Stimulated activated CD4-positive, alpha-beta T cell treated with anti-CD3 and anti-CD28 coated beads, TNF-alpha, amount 100 ng/mL, for 1 hour (primary cell): ENCODE measurements around the gene NPY4R2.
"Not testable (repeated sequence)": the region's sequence is repeated elsewhere in the genome, so short reads cannot be mapped to it uniquely, and the experiment has no call there.

Experiments used
- DNase-seq, 3 donors: peaks; one replicate each; pipeline ENCODE4 v3.0.0-alpha.2; 2020; ENCODE audit warnings: low read depth in 3 of 3, low spot score in 1 of 3

NPY4R2 gene

DNA sequence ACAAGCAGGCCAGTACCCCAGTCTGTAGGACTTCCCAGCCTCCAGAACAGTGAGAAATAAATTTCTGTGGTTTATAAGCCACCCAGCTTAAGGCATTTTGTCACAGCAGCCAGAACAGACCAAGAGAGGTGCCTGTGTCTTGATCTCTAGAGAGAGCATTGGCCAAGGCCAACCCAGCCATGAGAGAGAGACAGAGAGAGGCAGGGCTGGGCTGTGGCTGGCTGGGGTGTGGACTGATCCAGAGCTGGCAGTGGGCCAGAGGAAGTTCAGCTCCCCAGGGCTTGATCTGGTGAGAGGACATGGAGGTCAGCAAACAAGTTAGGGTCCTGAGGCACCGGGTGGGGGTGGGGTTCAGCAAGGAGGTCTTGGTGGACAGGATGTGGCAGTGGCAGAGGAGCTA is 14.4 kb downstream of the NPY4R2 start:
- DNase-seq, result not testable (repeated sequence)

- not testable (repeated sequence) for DNase-seq
Observed at GRCh38 chr10:47933462-47933861, 15.0 kb downstream of the NPY4R2 start.

DNA sequence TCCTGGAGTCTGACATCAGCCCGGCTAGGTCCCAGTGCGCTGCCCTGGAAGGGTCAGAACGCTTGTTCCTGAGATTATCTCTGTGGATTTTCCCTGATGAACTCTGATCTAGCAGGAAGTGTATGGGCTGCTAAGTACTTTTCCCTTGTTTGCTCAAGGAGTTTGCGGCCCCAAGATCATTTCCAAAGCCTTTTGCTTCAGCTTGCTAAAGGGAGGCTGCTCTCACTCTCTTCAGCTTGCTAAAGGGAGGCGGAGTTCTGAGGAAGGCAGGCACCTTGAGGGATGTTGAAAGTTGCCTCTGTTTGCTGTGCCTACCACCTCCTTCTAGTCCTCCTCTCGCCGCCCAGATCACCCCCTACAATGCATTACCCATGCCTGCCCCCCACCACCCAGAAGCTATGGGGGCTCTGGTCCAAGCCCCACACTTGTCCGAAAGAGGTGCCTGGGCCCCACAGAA is 18.3 kb downstream of the NPY4R2 start:
- not testable (repeated sequence) for DNase-seq

DNA sequence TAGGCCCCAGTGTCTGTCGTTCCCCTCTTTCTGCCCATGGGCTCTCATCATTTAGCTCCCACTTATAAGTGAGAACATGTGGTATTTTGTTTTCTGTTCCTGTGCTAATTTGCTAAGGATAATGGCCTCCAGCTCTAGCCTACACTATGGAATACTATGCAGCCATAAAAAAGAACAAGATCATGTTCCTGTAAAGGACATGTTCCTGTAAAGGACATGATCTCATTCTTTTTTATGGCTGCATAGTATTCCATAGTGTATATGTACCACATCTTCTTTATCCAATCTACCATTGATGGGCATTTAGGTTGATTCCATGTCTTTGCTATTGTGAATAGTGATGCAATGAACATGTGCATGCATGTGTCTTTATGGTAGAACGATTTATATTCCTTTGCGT is 19.2 kb downstream of the NPY4R2 start:
- not testable (repeated sequence) for DNase-seq

DNA sequence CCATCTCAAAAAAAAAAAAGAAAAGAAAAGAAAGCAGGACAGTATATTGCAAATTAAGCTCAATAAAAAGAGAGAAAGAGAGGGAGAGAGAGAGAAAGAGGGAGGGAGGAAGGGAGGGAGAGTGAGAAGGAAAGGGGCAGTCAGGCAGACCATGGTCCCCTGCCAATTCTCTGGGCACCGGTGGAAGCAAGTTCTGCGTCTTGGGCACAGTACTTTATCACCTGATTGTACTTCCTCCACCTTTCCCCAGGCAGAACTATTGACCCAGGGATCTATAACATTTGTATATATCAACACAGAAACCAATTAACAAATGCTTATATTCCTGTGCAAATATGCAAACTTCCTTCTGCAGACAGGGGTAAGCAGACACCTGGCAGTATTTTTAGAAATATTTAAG is 22.4 kb downstream of the NPY4R2 start:
- DNase-seq, result not testable (repeated sequence)

DNA sequence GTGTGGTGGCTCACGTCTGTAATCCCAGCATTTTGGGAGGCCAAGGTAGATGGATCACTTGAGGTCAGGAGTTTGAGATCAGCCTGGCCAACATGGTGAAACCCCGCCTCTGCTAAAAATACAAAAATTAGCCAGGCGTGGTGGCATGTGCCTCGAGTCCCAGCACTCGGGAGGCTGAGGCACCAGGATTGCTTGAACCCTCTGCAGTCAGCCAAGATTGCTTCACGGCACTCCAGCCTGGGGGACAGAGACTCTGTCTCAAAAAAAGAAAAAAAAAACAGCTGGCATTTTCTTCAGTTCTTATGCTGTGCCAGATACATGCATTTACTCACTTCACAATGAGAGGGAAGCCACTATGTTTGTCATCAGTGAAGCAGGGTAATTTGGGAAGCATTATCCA is 22.9 kb downstream of the NPY4R2 start:
- DNase-seq, result not testable (repeated sequence)

- DNase-seq, result not testable (repeated sequence)
Observed at GRCh38 chr10:47942351-47943019, 24.0 kb downstream of the NPY4R2 start.

DNA sequence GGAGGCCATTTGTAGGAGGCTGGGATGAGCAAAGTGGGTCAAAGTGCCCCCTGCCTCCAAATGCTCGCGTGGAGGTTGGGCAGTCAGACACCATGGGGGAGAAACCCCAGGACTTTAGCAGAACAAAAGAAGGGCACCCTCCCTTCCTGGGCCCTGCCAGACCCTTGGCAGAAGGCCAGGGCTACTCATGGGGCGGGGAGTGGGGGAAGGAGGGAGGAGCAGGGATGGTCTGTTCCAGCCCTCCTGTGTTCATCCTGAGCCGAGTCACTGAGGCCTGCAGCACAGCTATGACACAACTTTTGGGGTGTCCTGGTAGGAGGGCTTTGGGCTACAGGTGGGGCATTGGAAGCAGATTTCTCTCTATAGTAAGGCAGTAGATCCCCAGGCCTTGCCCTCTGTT is 24.9 kb downstream of the NPY4R2 start:
- not testable (repeated sequence) for DNase-seq

DNA sequence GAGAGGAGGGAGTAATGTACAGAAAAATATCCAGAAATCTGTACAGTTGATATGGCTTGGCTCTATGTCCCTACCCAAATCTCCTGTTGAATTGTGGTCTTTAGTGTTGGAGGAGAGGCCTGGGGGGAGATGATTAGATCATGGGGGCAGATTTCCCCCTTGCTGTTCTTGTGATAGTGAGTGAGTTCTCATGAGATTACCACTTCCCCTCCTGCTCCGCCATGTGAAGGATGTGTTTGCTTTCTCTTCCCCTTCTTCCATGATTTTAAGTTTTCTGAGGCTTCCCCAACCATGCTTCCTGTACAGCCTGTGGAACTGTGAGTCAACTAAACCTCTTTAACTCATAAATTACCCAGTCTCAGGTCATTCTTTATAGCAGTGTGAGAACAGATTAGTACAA is 29.0 kb downstream of the NPY4R2 start:
- not testable (repeated sequence) for DNase-seq

DNA sequence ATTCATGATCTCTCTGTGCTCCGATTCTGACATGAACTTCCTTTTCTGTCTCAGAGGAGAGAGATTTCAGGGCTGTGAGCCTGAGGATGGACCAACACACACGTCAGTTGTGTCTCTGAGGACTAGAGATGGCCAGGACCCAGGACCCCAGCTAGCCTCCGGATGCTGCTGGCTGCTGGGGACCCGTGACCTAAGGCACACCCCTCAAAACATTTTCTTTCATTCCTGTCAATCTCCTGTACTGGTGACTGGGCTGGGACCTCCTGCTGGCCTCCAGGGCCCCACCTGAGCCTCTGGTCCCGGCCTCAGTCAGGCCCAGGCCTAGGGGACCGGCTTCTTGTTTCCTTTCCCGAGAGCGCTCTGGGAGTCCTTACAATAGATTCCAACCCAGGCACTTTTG is 38.7 kb downstream of the NPY4R2 start:
- DNase-seq, result not testable (repeated sequence)

DNA sequence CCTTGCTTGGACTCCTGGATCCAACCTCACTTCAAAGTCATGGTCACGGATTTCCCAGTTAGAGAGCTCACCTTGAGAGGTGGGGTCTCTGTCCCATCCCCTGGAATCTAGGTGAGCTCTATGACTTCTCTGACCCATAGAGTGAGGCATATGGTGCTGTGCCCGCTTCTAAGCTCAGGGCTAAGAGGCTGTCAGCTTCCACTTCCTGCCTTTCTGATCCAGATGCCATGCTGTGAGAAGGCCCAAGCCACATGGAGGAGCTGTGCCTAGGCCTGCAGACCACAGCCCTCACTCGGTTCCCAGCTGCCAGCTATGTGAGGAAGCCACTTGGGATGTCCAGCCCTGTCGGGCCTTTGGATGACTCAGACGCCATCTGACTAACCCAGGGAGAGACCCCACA is 41.2 kb downstream of the NPY4R2 start:
- not testable (repeated sequence) for DNase-seq

GRCh38 chr10:47960699-47961098 is 42.2 kb downstream of the NPY4R2 start:
- not testable (repeated sequence) for DNase-seq

GRCh38 chr10:47962785-47963184 is 44.3 kb downstream of the NPY4R2 start:
- DNase-seq, result not testable (repeated sequence)

- not testable (repeated sequence) for DNase-seq
Observed at GRCh38 chr10:47964280-47965063, 46.0 kb downstream of the NPY4R2 start.

- DNase-seq, result not testable (repeated sequence)
Observed at GRCh38 chr10:47968988-47969387, 50.5 kb downstream of the NPY4R2 start.

DNA sequence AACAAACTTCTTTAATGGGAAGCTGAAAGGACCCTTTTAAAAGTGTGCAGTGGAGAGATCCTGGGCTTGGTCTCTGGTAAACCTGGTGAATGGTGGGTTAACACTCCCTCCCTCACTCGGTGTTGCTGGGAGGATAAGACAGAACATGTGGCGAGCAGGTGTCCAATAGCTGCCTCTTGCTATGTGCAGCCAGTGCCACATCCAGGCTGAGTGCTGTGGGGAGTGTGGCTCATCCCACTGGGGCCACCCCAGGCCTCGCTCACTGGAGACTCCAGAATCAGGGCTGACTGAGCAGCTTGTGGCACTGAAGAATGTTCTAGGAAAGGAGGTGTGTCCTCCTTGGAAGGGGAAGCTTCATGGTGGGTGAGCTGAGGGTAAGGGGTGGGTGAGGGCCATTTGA is 51.6 kb downstream of the NPY4R2 start:
- not testable (repeated sequence) for DNase-seq

- not testable (repeated sequence) for DNase-seq
Observed at GRCh38 chr10:47971598-47971997, 53.1 kb downstream of the NPY4R2 start.

DNA sequence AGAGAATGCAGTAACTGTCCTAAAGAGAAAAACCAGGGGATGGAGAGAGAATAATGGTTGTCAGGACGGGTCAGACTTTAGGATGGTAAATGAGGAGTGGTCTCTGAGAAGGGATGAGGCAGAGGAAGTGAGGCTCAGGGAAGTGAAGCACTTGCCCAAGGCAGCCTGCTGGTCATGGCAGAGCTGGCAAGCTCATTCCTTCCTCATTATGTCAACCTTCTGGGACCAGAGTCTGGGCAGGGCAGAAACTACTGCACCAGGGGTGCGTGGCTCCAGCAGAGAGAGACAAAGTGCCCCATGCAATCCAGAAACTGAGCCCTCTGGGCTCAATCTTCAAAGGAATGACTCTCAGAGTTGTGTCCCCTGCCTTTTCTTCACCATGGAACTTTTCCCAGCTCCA is 53.6 kb downstream of the NPY4R2 start:
- DNase-seq, result not testable (repeated sequence)
